ENCODE measurements around the gene KCNIP4. TPM values are rescaled to one million over a fixed set of nuclear protein-coding genes. Genes with fewer than 3 reads are reported as not detected.

Gene KCNIP4
- total RNA-seq, 1 donor from 2014 or later = not detected

- intact Hi-C loops (cut with DNase I) = no loop called here
Measured at GRCh38 chr4:21733894-21734630, 214.5 kb downstream of the KCNIP4 start.

GRCh38 chr4:21728304-21728703, 220.3 kb downstream of the KCNIP4 start:
- DNase-seq (ENCODE audit: missing footprints) (no peak), ATAC-seq (no peak)
- intact Hi-C loops (cut with DNase I) = no loop called here

More at GRCh38 chr4:21733894-21734630, 214.5 kb downstream of the KCNIP4 start:
- ATAC-seq (no peak), DNase-seq (ENCODE audit: missing footprints) (no peak)

- no peak for ATAC-seq
- no peak for DNase-seq (ENCODE audit: missing footprints)
- intact Hi-C loops (cut with DNase I) = no loop called here
Measured at GRCh38 chr4:21726255-21726815, 222.2 kb downstream of the KCNIP4 start.

- no peak for DNase-seq (ENCODE audit: missing footprints)
- intact Hi-C loops (cut with DNase I) = no loop called here
- ATAC-seq = no peak
Measured at GRCh38 chr4:21722157-21722839, 226.3 kb downstream of the KCNIP4 start.

GRCh38 chr4:21716531-21716930, 232.0 kb downstream of the KCNIP4 start:
- ATAC-seq (no peak), DNase-seq (ENCODE audit: missing footprints) (no peak)
- intact Hi-C loops (cut with DNase I) = no loop called here

GRCh38 chr4:21710179-21710835, 238.3 kb downstream of the KCNIP4 start:
- ATAC-seq (no peak), DNase-seq (ENCODE audit: missing footprints) (no peak)
- intact Hi-C loops (cut with DNase I) = no loop called here

GRCh38 chr4:21709761-21710160, 238.8 kb downstream of the KCNIP4 start:
- no peak for ATAC-seq
- DNase-seq (ENCODE audit: missing footprints) = no peak
- intact Hi-C loops (cut with DNase I) = no loop called here

GRCh38 chr4:21709031-21709430, 239.5 kb downstream of the KCNIP4 start:
- DNase-seq (ENCODE audit: missing footprints) = no peak

GRCh38 chr4:21699446-21699845, 249.1 kb downstream of the KCNIP4 start:
- intact Hi-C loops (cut with DNase I) = no loop called here
- ATAC-seq (no peak), DNase-seq (ENCODE audit: missing footprints) (no peak)

More at GRCh38 chr4:21709031-21709430, 239.5 kb downstream of the KCNIP4 start:
- ATAC-seq = no peak
- intact Hi-C loops (cut with DNase I) = no loop called here

- no peak for DNase-seq (ENCODE audit: missing footprints)
- no peak for ATAC-seq
- intact Hi-C loops (cut with DNase I) = no loop called here
Measured at GRCh38 chr4:21697583-21697982, 251.0 kb downstream of the KCNIP4 start.

- intact Hi-C loops (cut with DNase I) = no loop called here
- ATAC-seq (no peak), DNase-seq (ENCODE audit: missing footprints) (no peak)
Measured at GRCh38 chr4:21695141-21695540, 253.4 kb downstream of the KCNIP4 start.

GRCh38 chr4:21692241-21692640, 256.3 kb downstream of the KCNIP4 start:
- ATAC-seq = no peak
- intact Hi-C loops (cut with DNase I) = no loop called here
- no peak for DNase-seq (ENCODE audit: missing footprints)

GRCh38 chr4:21688596-21689265, 259.8 kb downstream of the KCNIP4 start:
- ATAC-seq = no peak
- no peak for DNase-seq (ENCODE audit: missing footprints)
- intact Hi-C loops (cut with DNase I) = no loop called here

- DNase-seq (ENCODE audit: missing footprints) (no peak), ATAC-seq (no peak)
- intact Hi-C loops (cut with DNase I) = no loop called here
Measured at GRCh38 chr4:21685911-21686310, 262.7 kb downstream of the KCNIP4 start.

GRCh38 chr4:21680326-21680898, 268.2 kb downstream of the KCNIP4 start:
- intact Hi-C loops (cut with DNase I) = no loop called here
- no peak for ATAC-seq
- no peak for DNase-seq (ENCODE audit: missing footprints)

GRCh38 chr4:21678711-21679110, 269.9 kb downstream of the KCNIP4 start:
- no peak for DNase-seq (ENCODE audit: missing footprints)
- intact Hi-C loops (cut with DNase I) = no loop called here
- no peak for ATAC-seq

GRCh38 chr4:21677173-21677572, 271.4 kb downstream of the KCNIP4 start:
- intact Hi-C loops (cut with DNase I) = no loop called here
- no peak for ATAC-seq
- no peak for DNase-seq (ENCODE audit: missing footprints)

- DNase-seq (ENCODE audit: missing footprints) (no peak), ATAC-seq (no peak)
- intact Hi-C loops (cut with DNase I) = no loop called here
Measured at GRCh38 chr4:21664355-21664754, 284.2 kb downstream of the KCNIP4 start.

- ATAC-seq = no peak
- no peak for DNase-seq (ENCODE audit: missing footprints)
- intact Hi-C loops (cut with DNase I) = no loop called here
Measured at GRCh38 chr4:21656832-21657231, 291.7 kb downstream of the KCNIP4 start.

Data from Right ventricle myocardium inferior (tissue), 1 donor.